DMS 273 (cell line): ENCODE results near the gene IL2RA.
"Not testable (repeated sequence)": the region's sequence is repeated elsewhere in the genome, so short reads cannot be mapped to it uniquely, and the experiment has no call there.

Experiments
- DNase-seq: peaks from one replicate; lab custom pipeline; 2025; ENCODE audit not compliant: unreplicated experiment; lab: John Stamatoyannopoulos, UW

Gene IL2RA

GRCh38 chr10:6017781-6018354, 44.3 kb downstream of the IL2RA start:
- DNase-seq = no peak

GRCh38 chr10:6014241-6014761, 47.9 kb downstream of the IL2RA start:
- peak; percentile 57 for DNase-seq

GRCh38 chr10:6013413-6014192, 48.6 kb downstream of the IL2RA start:
- DNase-seq = no peak

- DNase-seq = no peak
Observed at GRCh38 chr10:6012121-6012905, 49.9 kb downstream of the IL2RA start.

GRCh38 chr10:6011558-6011957, 50.6 kb downstream of the IL2RA start:
- no peak for DNase-seq

GRCh38 chr10:6010569-6010968, 51.6 kb downstream of the IL2RA start:
- DNase-seq = no peak

GRCh38 chr10:6009961-6010360, 52.2 kb downstream of the IL2RA start:
- DNase-seq = no peak

GRCh38 chr10:6009150-6009549, 53.0 kb downstream of the IL2RA start:
- DNase-seq = no peak

GRCh38 chr10:6008497-6009142, 53.5 kb downstream of the IL2RA start:
- no peak for DNase-seq

- no peak for DNase-seq
Observed at GRCh38 chr10:6006991-6007390, 55.2 kb downstream of the IL2RA start.

GRCh38 chr10:6006546-6006945, 55.6 kb downstream of the IL2RA start:
- no peak for DNase-seq

- DNase-seq = no peak
Observed at GRCh38 chr10:6005856-6006395, 56.2 kb downstream of the IL2RA start.

- DNase-seq = not testable (repeated sequence)
Observed at GRCh38 chr10:6005161-6005804, 56.9 kb downstream of the IL2RA start.

GRCh38 chr10:6002809-6003510, 59.2 kb downstream of the IL2RA start:
- DNase-seq = no peak

GRCh38 chr10:5999440-6000165, 62.6 kb downstream of the IL2RA start:
- no peak for DNase-seq

GRCh38 chr10:5996696-5997095, 65.5 kb downstream of the IL2RA start:
- DNase-seq = no peak

GRCh38 chr10:5992398-5992797, 69.8 kb downstream of the IL2RA start:
- no peak for DNase-seq

GRCh38 chr10:5991708-5992107, 70.5 kb downstream of the IL2RA start:
- DNase-seq = no peak

GRCh38 chr10:5989756-5990155, 72.4 kb downstream of the IL2RA start:
- no peak for DNase-seq
